Stimulated activated CD4-positive, alpha-beta T cell treated with anti-CD3 and anti-CD28 coated beads, Interleukin-15, amount 100 ng/mL, for 24 hours (primary cell): ENCODE measurements around the gene ANKRD22.

Source experiments
- DNase-seq: peaks from one replicate; pipeline ENCODE4 v3.0.0-alpha.2; 2020

ANKRD22 gene

GRCh38 chr10:88835096-88835909 is 16.3 kb downstream of the ANKRD22 start:
- DNase-seq, result peak; percentile 91

GRCh38 chr10:88833723-88834122 is 17.9 kb downstream of the ANKRD22 start:
- DNase-seq, result no peak

- DNase-seq, result no peak
Observed at GRCh38 chr10:88833156-88833555, 18.5 kb downstream of the ANKRD22 start.

- DNase-seq, result no peak
Observed at GRCh38 chr10:88832376-88832775, 19.3 kb downstream of the ANKRD22 start.

- peak; percentile 55 for DNase-seq
Observed at GRCh38 chr10:88831709-88832108, 19.9 kb downstream of the ANKRD22 start.

- DNase-seq, result no peak
Observed at GRCh38 chr10:88830643-88831268, 20.9 kb downstream of the ANKRD22 start.

- DNase-seq, result no peak
Observed at GRCh38 chr10:88828310-88828709, 23.3 kb downstream of the ANKRD22 start.

GRCh38 chr10:88827671-88828070 is 24.0 kb downstream of the ANKRD22 start:
- no peak for DNase-seq

GRCh38 chr10:88826388-88826787 is 25.3 kb downstream of the ANKRD22 start:
- DNase-seq, result no peak

GRCh38 chr10:88820748-88821401 is 30.8 kb downstream of the ANKRD22 start:
- no peak for DNase-seq

- DNase-seq, result no peak
Observed at GRCh38 chr10:88819290-88819689, 32.4 kb downstream of the ANKRD22 start.

- DNase-seq, result no peak
Observed at GRCh38 chr10:88813200-88813599, 38.4 kb downstream of the ANKRD22 start.

GRCh38 chr10:88810196-88810961 is 41.3 kb downstream of the ANKRD22 start:
- peak; percentile 31 for DNase-seq

GRCh38 chr10:88809621-88810020 is 42.0 kb downstream of the ANKRD22 start:
- DNase-seq, result no peak

GRCh38 chr10:88805924-88806323 is 45.7 kb downstream of the ANKRD22 start:
- no peak for DNase-seq

GRCh38 chr10:88805361-88805760 is 46.3 kb downstream of the ANKRD22 start:
- DNase-seq, result no peak

GRCh38 chr10:88804083-88804812 is 47.4 kb downstream of the ANKRD22 start:
- DNase-seq, result no peak

GRCh38 chr10:88803641-88804040 is 48.0 kb downstream of the ANKRD22 start:
- no peak for DNase-seq

GRCh38 chr10:88802523-88803285 is 48.9 kb downstream of the ANKRD22 start, which contains the start of gene LIPM:
Gene LIPM, plus strand, starts transcription at chr10:88802730. Its CDS starts 167 bp downstream, at chr10:88802897.
- no peak for DNase-seq

- DNase-seq, result peak; percentile 55
Observed at GRCh38 chr10:88800152-88801125, 51.2 kb downstream of the ANKRD22 start.
